GM18909 (cell line): ENCODE measurements around the gene CD300LG.

Source experiments
- ATAC-seq: cut with Tn5 transposase; IDR thresholded peaks from one replicate; pipeline ENCODE4 v1.9.1; 2021; ENCODE audit warnings: mild to moderate bottlenecking; ENCODE audit not compliant: unreplicated experiment, poor library complexity

The CD300LG gene

GRCh38 chr17:43901861-43902589 is 55.0 kb downstream of the CD300LG start:
- no peak for ATAC-seq

GRCh38 chr17:43905400-43905984 is 58.5 kb downstream of the CD300LG start:
- ATAC-seq, result no peak

DNA sequence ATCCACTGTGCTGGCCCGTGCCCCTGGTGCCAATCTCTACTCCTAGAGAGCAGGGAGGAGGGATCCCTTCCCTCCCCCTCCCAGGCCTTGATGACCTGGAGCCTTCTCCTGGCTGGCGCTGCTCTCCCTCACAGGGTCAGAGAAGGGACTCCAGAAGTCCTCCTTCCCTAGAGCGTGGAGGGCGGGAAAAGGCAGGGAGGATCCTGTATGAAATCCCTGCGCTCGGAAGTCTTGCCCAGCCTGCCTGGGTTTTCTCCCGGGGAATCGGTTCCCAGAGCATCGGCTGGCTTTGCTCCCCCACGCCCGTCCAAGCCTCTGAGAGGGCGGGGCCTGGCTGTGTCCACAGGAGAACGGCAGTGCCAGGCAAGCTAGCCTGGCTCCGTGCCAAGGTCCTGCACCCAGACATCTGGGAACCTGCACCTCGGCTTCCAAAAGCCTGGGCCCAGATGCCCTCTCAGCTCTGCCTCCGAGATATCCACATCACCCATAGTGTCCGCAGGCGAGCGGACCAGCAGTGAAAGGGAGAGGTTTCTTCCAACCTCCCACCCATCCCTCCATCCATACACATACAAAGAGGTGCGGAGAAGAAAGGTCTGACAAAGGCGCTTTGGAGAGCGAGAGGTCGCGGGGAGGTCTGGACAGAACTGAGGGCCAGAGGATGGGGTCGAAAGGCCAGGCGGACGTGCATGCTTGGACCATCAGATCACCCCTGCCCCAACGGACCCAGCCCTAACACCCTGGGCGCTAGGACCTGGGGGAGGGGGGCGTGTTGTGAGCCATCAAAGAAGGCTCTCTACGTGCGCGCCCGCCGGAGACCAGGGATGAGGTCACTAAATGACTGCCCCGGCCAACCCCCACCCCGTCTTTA is 59.2 kb downstream of the CD300LG start:
- ATAC-seq, result no peak

DNA sequence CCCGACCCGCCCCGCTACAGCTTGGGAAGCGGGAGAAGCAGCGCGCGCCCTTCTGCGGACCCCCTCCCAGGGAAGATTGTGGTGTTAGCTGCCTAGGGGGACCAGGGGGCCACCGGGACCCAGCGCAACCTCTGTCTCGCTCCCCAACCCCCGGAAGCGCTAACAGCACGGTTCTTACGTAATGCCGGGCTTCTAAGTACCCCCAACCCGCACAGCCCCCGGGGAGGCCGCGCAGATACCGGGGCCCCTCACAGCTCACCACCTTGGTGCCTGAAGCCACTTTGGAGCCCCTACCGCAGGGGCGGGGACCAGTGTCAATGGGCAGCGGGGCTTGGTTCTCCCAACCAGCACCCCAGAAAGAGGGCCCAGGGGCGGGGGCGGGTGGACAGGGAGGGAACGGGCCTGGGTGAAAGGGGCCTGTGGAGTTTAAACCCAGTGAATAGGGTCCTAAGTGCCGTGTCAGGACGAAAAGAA is 60.0 kb downstream of the CD300LG start:
- no peak for ATAC-seq

DNA sequence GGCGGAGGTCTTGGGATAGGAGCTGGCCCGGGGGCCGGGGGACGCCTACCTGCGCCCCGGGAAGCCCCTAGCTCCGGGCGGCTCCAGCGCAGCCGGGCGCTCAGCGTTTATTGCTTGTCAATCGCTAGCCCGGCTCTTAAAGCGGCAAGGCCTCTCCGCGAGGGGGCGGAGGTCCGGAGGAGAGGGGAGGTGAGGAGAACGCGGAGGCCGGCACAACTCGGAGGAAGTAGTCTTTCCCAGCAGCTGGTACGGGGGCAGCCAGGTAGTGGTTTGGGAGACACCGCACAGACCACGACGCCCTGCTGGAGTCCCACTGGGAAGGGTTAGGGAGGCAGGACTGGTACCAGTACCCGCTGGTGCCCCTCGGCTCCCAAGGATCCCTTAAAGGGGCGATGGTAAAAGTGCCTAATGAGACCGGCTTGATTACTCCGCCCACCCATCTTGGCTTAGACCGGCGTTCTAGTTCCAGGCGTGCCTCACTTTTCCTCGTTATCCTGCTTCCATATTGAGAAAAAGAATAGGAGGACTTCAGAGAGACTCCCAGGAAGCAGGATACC is 60.5 kb downstream of the CD300LG start, which contains the start of gene MPP2:
MPP2 (minus strand) TSS at position 112 of the 557 bp plus-strand sequence. CDS start 3,076 bp downstream, outside the sequence.
- no peak for ATAC-seq

DNA sequence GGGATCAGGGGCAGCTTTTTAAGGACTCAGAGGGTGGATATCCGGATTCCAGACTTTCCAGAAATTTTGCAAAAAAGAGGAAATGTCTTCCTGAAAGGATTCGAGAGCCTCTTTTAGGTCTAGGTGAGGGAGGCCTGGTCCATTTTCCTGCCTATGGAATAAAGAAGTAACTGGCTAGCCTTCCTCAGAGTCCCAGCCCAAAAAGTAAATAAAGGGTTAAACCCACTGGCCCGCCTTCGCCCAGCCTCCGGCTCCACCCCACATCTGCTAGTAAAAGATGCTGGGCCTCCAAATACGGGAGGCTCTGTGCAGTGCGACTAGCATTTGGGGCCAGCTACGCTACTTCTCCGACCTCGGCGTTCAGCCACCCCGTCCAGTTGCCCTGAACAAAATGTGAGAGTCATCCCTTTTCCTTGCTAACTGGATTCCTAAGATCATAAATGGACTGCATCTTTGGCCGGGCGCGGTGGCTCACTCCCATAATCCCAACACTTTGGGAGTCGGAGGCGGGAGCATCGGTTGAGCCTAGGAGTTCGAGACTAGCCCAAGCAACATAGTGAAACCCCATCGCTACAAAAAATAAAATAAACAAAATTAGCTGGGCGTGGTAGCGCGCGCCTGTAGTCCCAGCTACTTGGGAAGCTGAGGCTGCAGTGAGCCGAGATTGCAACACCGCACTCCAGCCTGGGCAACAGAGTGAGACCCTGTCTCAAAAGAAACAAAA is 61.2 kb downstream of the CD300LG start:
- no peak for ATAC-seq

DNA sequence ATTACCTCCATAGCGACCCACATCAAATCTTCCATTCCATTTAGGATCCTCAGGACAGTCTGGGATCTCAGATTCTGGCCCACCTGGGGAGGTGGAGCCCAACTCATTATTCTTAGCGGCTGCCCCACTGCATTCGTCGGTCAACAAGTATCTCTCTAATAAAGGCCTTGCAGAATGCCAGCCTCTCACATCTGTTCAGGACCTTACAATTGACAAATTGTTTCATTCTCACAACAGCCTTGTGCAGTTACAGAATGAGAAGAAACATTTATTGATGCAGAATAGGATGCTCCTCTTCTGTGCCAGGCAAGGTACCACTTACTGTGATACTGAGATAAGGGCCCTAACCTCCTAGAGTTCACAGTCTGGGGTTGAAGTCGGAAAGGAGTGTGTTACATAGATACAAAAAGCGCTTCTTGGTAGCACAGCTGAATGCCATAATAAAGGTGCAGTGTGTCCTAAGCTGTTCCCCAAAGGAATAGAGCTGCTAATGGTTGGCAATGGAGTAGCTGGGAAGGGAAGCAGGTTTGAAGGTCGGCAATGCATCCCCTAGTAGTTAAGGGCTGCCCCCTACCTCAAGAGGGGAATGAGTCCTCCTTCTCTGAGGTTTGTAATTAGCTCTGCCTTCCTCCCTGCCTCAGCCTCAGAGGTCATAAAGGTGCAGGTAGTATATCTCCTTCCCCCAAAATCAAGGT is 62.7 kb downstream of the CD300LG start:
- ATAC-seq, result no peak

GRCh38 chr17:43911904-43912303 is 64.9 kb downstream of the CD300LG start:
- no peak for ATAC-seq

- ATAC-seq, result no peak
Observed at GRCh38 chr17:43912635-43913304, 65.8 kb downstream of the CD300LG start.
